GM12878 (cell line): ENCODE measurements around the gene ANKDD1A. TPM values are rescaled to one million over a fixed set of nuclear protein-coding genes. Genes with fewer than 3 reads are reported as not detected.

Experiments
- ATAC-seq: fragments of 200-7000 bp; cut with Tn5 transposase; 3 replicates; pipeline ENCODE4 v1.9.1; 2020; ENCODE audit warnings: mild to moderate bottlenecking, moderate library complexity
- BruUV-seq: library from RNA; stranded (reverse); fragments of 400-500 nt; replicated peaks from 2 replicates; lab custom pipeline; 2021; lab: Mats Ljungman, UMichigan
- CTCF ChIA-PET: fragments of 300-600 bp; sonication (Branson Sonifier 250); formaldehyde crosslinking; extraction: SDS; loops from one replicate; lab custom pipeline; 2021; ENCODE audit warnings: inconsistent platforms; lab: Yijun Ruan, JAX
- POLR2A ChIA-PET: fragments of 350-600 bp; formaldehyde crosslinking; extraction: SDS; loops from one replicate; lab custom pipeline; 2021; ENCODE audit warnings: inconsistent platforms; lab: Charles Lee
- RAD21 ChIA-PET: fragments of 300-600 bp; sonication (Branson Sonifier 250); formaldehyde crosslinking; loops from one replicate; lab custom pipeline; 2023; ENCODE audit warnings: antibody characterized with exemption; ENCODE audit not compliant: unreplicated experiment; lab: Charles Lee
- SMC1A ChIA-PET: fragments of 300-600 bp; sonication (Branson Sonifier 250); formaldehyde crosslinking; loops from one replicate; lab custom pipeline; 2023; ENCODE audit not compliant: unreplicated experiment, uncharacterized antibody; lab: Charles Lee
- DNase-seq: peaks from one replicate; pipeline ENCODE4 v3.0.0-alpha.2; 2011; ENCODE audit warnings: low read depth, low spot score
- FAIRE-seq: peaks from 3 replicates; lab custom pipeline; 2011; peaks lifted over from hg19 to GRCh38; lab: Jason Lieb, UNC
- H2AFZ ChIP-seq: 2 replicates; pipeline ENCODE4 v1.6.0; 2011; ENCODE audit warnings: low read depth, low read length, control low read depth; ENCODE audit not compliant: control insufficient read depth
- H3K27ac ChIP-seq: 2 replicates; pipeline ENCODE4 v1.5.1; 2011; ENCODE audit warnings: control low read depth; ENCODE audit not compliant: control insufficient read depth, insufficient read depth
- H3K27me3 ChIP-seq, 2 experiments: replicated peaks in 1 of 2; 2 replicates each; pipeline versions ENCODE4 v1.6.0 to v1.6.1; 2011; ENCODE audit warnings: low read length in 1 of 2; ENCODE audit not compliant: control insufficient read depth in 2 of 2, insufficient read depth in 2 of 2
- H3K36me3 ChIP-seq, 2 experiments: 2 replicates each; pipeline ENCODE4 v1.5.1; 2011; ENCODE audit warnings: low read length in 1 of 2; ENCODE audit not compliant: control insufficient read depth in 2 of 2, insufficient read depth in 2 of 2
- H3K4me1 ChIP-seq: 2 replicates; pipeline ENCODE4 v1.6.1; 2011; ENCODE audit warnings: mild to moderate bottlenecking, low read length, moderate library complexity, mixed read lengths; ENCODE audit not compliant: control insufficient read depth, insufficient read depth
- H3K4me2 ChIP-seq: 2 replicates; pipeline ENCODE4 v1.6.0; 2011; ENCODE audit warnings: control low read depth; ENCODE audit not compliant: control insufficient read depth, insufficient read depth
- H3K4me3 ChIP-seq: fragments of 200-600 bp; sonication (generic); 2 replicates; pipeline ENCODE4 v1.5.1; 2016
- H3K79me2 ChIP-seq: 2 replicates; pipeline ENCODE4 v1.6.0; 2011; ENCODE audit warnings: low read length; ENCODE audit not compliant: control insufficient read depth, insufficient read depth
- H3K9ac ChIP-seq: 2 replicates; pipeline ENCODE4 v1.8.0; 2011; ENCODE audit warnings: low read length, control low read depth, mixed read lengths; ENCODE audit not compliant: control insufficient read depth, insufficient read depth
- H3K9me3 ChIP-seq: replicated peaks from 3 replicates; pipeline ENCODE4 v1.5.1; 2011; ENCODE audit warnings: mild to moderate bottlenecking, low read length; ENCODE audit not compliant: control insufficient read depth, insufficient read depth
- H4K20me1 ChIP-seq: 2 replicates; pipeline ENCODE4 v1.6.0; 2011; ENCODE audit not compliant: control insufficient read depth, insufficient read depth
- ATF2 ChIP-seq: IDR thresholded peaks from 2 replicates; pipeline ENCODE4 v1.6.1; 2012; ENCODE audit warnings: low read length, inconsistent platforms
- EP300 ChIP-seq, 2 experiments: fragments of 150-350 bp in 1 of 2; IDR thresholded peaks; 2 replicates each; pipeline ENCODE4 v1.6.1; 2011 to 2012; ENCODE audit warnings: low read depth in 2 of 2, low read length in 2 of 2, borderline replicate concordance in 1 of 2, improper control_type of control experiment in 1 of 2, inconsistent platforms in 1 of 2; ENCODE audit not compliant: control insufficient read depth in 1 of 2
- HDAC2 ChIP-seq: fragments of 200-600 bp; sonication (generic); IDR thresholded peaks from 2 replicates; pipeline ENCODE4 v1.6.1; 2017
- NKRF ChIP-seq: fragments of 450-650 bp; conservative IDR thresholded peaks from 2 replicates; pipeline ENCODE4 v1.6.1; 2017; ENCODE audit warnings: mild to moderate bottlenecking, moderate library complexity
- USF2 ChIP-seq: IDR thresholded peaks from 2 replicates; pipeline ENCODE4 v1.6.1; 2011; ENCODE audit warnings: low read depth, low read length, improper control_type of control experiment, borderline replicate concordance
- WGBS: methylation state at CpG from one replicate; pipeline ENCODE4 v1.1.6; 2016; ENCODE audit warnings: low lambda C conversion rate; ENCODE audit not compliant: insufficient replicate concordance, insufficient coverage; ENCODE audit errors: missing lambda C conversion rate; 5-methylcytosine and 5-hydroxymethylcytosine counted together
- in situ Hi-C: fragments of 300-500 bp; cut with MboI; formaldehyde crosslinking; loops from 9 replicates; pipeline ENCODE4 v1.14.3; 2018; ENCODE audit warnings: mixed read lengths
- intact Hi-C: fragments of 100-400 bp; cut with micrococcal nuclease; formaldehyde crosslinking; loops from one replicate; pipeline ENCODE4 v1.14.2; 2022; ENCODE audit not compliant: unreplicated experiment
- polyA plus RNA-seq, 11 experiments: library from polyadenylated mRNA; depleted of rRNA in 4 of 11; unstranded in 6 of 11; stranded (reverse) in 5 of 11; fragments of >200 nt; fragmentation: Nextera tagmentation in 4 of 11; fragmentation: Illumina TruSeq in 1 of 11; extraction: Ambion mirVana in 4 of 11; extraction: Trizol in 1 of 11; gene quantifications; 1 replicate in 1 of 11; 2 replicates in 10 of 11; pipeline versions ENCODE4 v1.2.1 to v1.2.3, GENCODE V29; 2011 to 2016; ENCODE audit warnings: inconsistent platforms in 2 of 11, missing spikeins in 2 of 11, low read depth in 1 of 11
- total RNA-seq, 4 experiments: library from RNA; depleted of rRNA in 3 of 4; stranded (reverse); fragments of >200 nt in 3 of 4; fragmentation: Illumina TruSeq in 1 of 4; extraction: Trizol in 1 of 4; gene quantifications; 2 replicates each; pipeline versions ENCODE4 v1.2.1 to v1.2.3, GENCODE V29; 2013 to 2021

The ANKDD1A gene
- total and polyA plus RNA-seq, 10 of the 15 experiments (the other 5 are each of a cell fraction or from before 2014, with no cell fraction given), result 1.5 to 6.6 (median 4.1) TPM

GRCh38 chr15:64942356-64942755, 30.7 kb downstream of the ANKDD1A start:
- in situ Hi-C loops (no loop called here), intact Hi-C loops (no loop called here)
- H2AFZ ChIP-seq, result no peak overlapping the region
- BruUV-seq, result no TSS peak
- no peak overlapping the region for H3K9ac ChIP-seq
- POLR2A ChIA-PET, result interaction anchor here (1.5 kb wide), 1 partner anchor 10 kb away, joined by 6 read pairs; no protein-coding TSS in a partner anchor
- 75% methylated on average over 8 of the region's 8 CpGs for WGBS
- H3K27me3 ChIP-seq, result no peaks in the 10 kb centered on the region
- no peak for ATAC-seq
- RAD21 ChIA-PET, result interaction anchor here (0.8 kb wide), 1 partner anchor 12 kb away, joined by 3 read pairs; no protein-coding TSS in a partner anchor
- no peak for DNase-seq
- no peaks in the 10 kb centered on the region for H4K20me1 ChIP-seq
- TF ChIP-seq HDAC2 (no peak), USF2 (no peak), ATF2 (no peak), NKRF (no peak), EP300 (IDR thresholded peaks at IDR 0.05; ENCODE audit: borderline replicate concordance in 1 of 2, control insufficient read depth in 1 of 2, low read depth in 2 of 2, low read length in 2 of 2) (no peak)
- H3K36me3 ChIP-seq, result no peaks in the 10 kb centered on the region
- H3K9me3 ChIP-seq, result no peaks in the 10 kb centered on the region
- H3K4me1 ChIP-seq, result no peaks in the 10 kb centered on the region
- H3K27ac ChIP-seq, result no peak overlapping the region
- no peak for FAIRE-seq
- CTCF ChIA-PET, result interaction anchor here (1.0 to 1.6 kb wide), 2 partner anchors 133 to 257 kb away, joined by 3 to 6 read pairs; no protein-coding TSS in a partner anchor
- H3K4me2 ChIP-seq, result no peak overlapping the region
- no peaks in the 10 kb centered on the region for H3K79me2 ChIP-seq
- SMC1A ChIA-PET, result interaction anchor here (0.6 kb wide), 1 partner anchor 37 kb away, joined by 3 read pairs; no protein-coding TSS in a partner anchor
- H3K4me3 ChIP-seq, result no peak overlapping the region
